Smooth muscle cell (in vitro differentiated cells): Measurements from ENCODE around the gene FBXO22. TPM values are rescaled to one million over a fixed set of nuclear protein-coding genes. Genes with fewer than 3 reads are reported as not detected.

ENCODE experiments used
- DNase-seq: peaks from one replicate; lab custom pipeline; 2025; ENCODE audit not compliant: unreplicated experiment; lab: John Stamatoyannopoulos, UW
- H2AFZ ChIP-seq: fragments of 200-600 bp; sonication (generic); 2 replicates; pipeline ENCODE4 v1.6.0; 2016; ENCODE audit warnings: antibody characterized with exemption, low read depth, mild to moderate bottlenecking
- H3F3A ChIP-seq: fragments of 200-600 bp; sonication (generic); 2 replicates; pipeline ENCODE4 v1.6.0; 2017; ENCODE audit warnings: antibody characterized with exemption, low read depth
- H3K27ac ChIP-seq: fragments of 200-600 bp; sonication (generic); 2 replicates; pipeline ENCODE4 v1.5.1; 2016; ENCODE audit warnings: low read depth, mild to moderate bottlenecking
- H3K27me3 ChIP-seq: fragments of 200-600 bp; sonication (generic); 2 replicates; pipeline ENCODE4 v1.6.1; 2016; ENCODE audit warnings: low read depth, mild to moderate bottlenecking
- H3K36me3 ChIP-seq: fragments of 200-600 bp; sonication (generic); 2 replicates; pipeline ENCODE4 v1.5.1; 2016; ENCODE audit warnings: low read depth
- H3K4me1 ChIP-seq: fragments of 200-600 bp; sonication (generic); 2 replicates; pipeline ENCODE4 v1.5.1; 2016; ENCODE audit warnings: low read depth
- H3K4me2 ChIP-seq: fragments of 200-600 bp; sonication (generic); 2 replicates; pipeline ENCODE4 v1.6.0; 2016; ENCODE audit warnings: mild to moderate bottlenecking
- H3K4me3 ChIP-seq: fragments of 200-600 bp; sonication (generic); 2 replicates; pipeline ENCODE4 v1.5.1; 2016; ENCODE audit warnings: mild to moderate bottlenecking
- H3K79me2 ChIP-seq: fragments of 200-600 bp; sonication (generic); 2 replicates; pipeline ENCODE4 v1.6.0; 2016; ENCODE audit warnings: low read depth, mild to moderate bottlenecking
- H3K9ac ChIP-seq: fragments of 200-600 bp; sonication (generic); 2 replicates; pipeline ENCODE4 v1.6.0; 2016; ENCODE audit warnings: low read depth
- H3K9me3 ChIP-seq: fragments of 200-600 bp; sonication (generic); replicated peaks from 2 replicates; pipeline ENCODE4 v1.5.1; 2016; ENCODE audit warnings: low read depth
- H4K20me1 ChIP-seq: fragments of 200-600 bp; sonication (generic); 2 replicates; pipeline ENCODE4 v1.6.0; 2016; ENCODE audit warnings: low read depth
- WGBS: methylation state at CpG from one replicate; pipeline ENCODE4 v1.1.7; 2016; ENCODE audit warnings: low lambda C conversion rate; 5-methylcytosine and 5-hydroxymethylcytosine counted together
- polyA plus RNA-seq: library from polyadenylated mRNA; unstranded; fragments of >200 nt; fragmentation: Nextera tagmentation; extraction: Ambion mirVana; gene quantifications from 2 replicates; pipeline ENCODE4 v1.2.1, GENCODE V29; 2016
- total RNA-seq: library from RNA; depleted of rRNA; stranded (reverse); fragments of >200 nt; gene quantifications from 2 replicates; pipeline ENCODE4 v1.2.3, GENCODE V29; 2014
- TF ChIP-seq, protein P1 (sequence below): fragments of 200-600 bp; sonication (generic); IDR thresholded peaks from 2 replicates; pipeline ENCODE4 v1.5.1; 2017; ENCODE audit warnings: borderline replicate concordance, mild to moderate bottlenecking, antibody characterized with exemption; ENCODE audit not compliant: insufficient read depth, poor library complexity, severe bottlenecking

The FBXO22 gene
- total and polyA plus RNA-seq, 2 experiments from 2014 or later, result 51.5 to 60.1 TPM

DNA sequence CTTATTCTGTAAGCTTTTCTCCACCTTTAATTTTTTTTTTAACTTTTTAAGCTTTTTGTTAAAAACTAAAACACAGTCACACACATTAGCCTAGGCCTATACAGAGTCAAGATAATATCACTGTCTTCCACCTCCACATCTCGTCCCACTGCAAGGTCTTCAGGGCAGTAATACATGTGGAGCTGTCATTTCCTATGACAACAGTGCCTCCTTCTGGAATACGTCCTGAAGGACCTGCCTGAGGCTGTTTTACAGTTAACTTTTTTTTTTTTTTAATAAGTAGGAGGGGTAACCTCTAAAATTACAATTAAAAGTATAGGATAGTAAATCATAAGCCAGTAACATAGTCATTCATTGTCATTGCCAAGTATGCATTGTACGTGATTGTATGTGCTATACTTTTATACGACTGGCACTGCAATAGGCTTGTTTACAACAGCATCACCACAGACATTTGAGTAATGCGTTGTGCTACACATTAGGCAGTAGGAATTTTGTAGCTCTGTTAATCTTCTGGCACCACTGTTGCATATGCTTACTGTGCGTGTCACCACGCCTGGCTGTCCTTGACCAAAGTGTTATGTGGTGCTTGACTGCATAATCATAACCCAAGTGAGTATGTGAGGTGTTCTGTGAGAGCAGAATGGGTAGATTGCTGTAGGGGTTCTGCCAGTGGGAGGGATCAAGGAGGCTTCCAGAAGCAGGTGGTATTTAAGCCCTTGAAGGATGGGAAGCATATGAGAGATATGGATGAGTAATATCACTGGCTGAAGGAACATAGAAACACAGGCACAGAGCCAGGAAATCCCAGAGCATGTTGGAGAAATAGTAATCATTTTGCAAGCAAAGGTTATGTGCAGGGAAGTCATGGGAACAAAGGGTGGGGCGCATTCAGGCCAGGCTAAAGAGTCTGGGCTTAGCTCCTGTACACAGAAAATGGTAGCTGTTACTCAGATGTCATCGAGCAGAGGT, 18.3 kb downstream of the FBXO22 start:
- H3K79me2 ChIP-seq, result peaks cover 10% of the 10 kb centered on the region
- TF ChIP-seq, protein P1, sequence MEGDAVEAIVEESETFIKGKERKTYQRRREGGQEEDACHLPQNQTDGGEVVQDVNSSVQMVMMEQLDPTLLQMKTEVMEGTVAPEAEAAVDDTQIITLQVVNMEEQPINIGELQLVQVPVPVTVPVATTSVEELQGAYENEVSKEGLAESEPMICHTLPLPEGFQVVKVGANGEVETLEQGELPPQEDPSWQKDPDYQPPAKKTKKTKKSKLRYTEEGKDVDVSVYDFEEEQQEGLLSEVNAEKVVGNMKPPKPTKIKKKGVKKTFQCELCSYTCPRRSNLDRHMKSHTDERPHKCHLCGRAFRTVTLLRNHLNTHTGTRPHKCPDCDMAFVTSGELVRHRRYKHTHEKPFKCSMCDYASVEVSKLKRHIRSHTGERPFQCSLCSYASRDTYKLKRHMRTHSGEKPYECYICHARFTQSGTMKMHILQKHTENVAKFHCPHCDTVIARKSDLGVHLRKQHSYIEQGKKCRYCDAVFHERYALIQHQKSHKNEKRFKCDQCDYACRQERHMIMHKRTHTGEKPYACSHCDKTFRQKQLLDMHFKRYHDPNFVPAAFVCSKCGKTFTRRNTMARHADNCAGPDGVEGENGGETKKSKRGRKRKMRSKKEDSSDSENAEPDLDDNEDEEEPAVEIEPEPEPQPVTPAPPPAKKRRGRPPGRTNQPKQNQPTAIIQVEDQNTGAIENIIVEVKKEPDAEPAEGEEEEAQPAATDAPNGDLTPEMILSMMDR, result peak; percentile 59
- DNase-seq, result no peak
- no peak overlapping the region for H3K9ac ChIP-seq
- H3K27me3 ChIP-seq, result no peaks in the 10 kb centered on the region
- no peaks in the 10 kb centered on the region for H3K4me1 ChIP-seq
- H3K9me3 ChIP-seq, result no peaks in the 10 kb centered on the region
- peak overlapping the region; percentile 20 for H3K27ac ChIP-seq
- H3F3A ChIP-seq, result no peaks in the 10 kb centered on the region
- no peak overlapping the region for H3K4me3 ChIP-seq
- WGBS, result 57% methylated on average over 9 of the region's 9 CpGs
- H3K4me2 ChIP-seq, result no peak overlapping the region
- peaks cover 97% of the 10 kb centered on the region for H4K20me1 ChIP-seq
- peaks cover 4% of the 10 kb centered on the region for H3K36me3 ChIP-seq
- no peak overlapping the region for H2AFZ ChIP-seq

DNA sequence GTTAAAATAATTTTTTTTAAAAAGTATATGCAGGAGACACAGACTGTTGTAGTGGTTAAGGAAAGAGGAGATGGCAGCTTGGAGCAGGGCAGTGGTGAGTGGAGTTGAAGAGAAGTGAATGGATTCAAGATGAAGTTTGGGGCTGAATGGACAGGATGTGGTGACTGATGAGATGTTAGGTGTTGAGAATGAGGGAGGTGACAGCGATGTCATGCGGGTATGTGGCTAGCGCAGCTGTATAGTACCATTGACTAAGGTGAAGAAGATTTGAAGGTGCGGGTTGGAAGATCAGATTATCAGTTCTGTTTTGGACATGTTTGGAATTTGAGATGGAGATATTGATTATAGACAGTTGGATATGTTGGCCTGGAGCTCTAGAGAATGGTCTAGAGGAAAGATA, 20.1 kb downstream of the FBXO22 start:
- H2AFZ ChIP-seq, result no peak overlapping the region

DNA sequence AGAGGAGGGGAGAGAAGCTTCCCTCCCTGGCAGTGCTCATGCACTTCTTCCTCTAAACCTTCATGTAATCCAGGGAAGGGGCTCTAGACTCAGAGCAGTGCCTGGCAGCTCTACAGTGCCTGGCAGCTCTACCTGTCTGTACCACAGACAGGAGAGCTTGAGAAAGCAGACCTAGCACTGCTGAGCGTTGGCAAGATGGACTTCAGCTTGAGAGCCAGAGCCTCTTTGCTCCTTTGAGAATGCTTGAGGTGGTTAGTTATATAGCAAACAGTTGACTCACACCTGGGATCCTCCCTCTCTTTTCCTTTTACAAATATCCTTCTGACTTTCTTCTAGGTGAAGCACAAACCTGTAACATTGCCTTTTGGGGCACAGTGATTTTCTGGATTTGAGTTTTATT, 20.9 kb downstream of the FBXO22 start:
- 74% methylated on average over 1 of the region's 1 CpG for WGBS
- Histone ChIP-seq H2AFZ (no peak overlapping the region), H3K9me3 (no peaks in the 10 kb centered on the region), H3K4me1 (no peaks in the 10 kb centered on the region), H3K36me3 (peaks cover 3% of the 10 kb centered on the region), H3K9ac (no peak overlapping the region), H3K4me3 (no peak overlapping the region), H3K27ac (peak overlapping the region; percentile 27), H4K20me1 (peaks cover 96% of the 10 kb centered on the region), H3K27me3 (no peaks in the 10 kb centered on the region), H3F3A (no peaks in the 10 kb centered on the region), H3K4me2 (no peak overlapping the region), H3K79me2 (peaks cover 17% of the 10 kb centered on the region)
- no peak for DNase-seq
- TF ChIP-seq, protein P1, result no peak

More for the DNA sequence above, 20.1 kb downstream of the FBXO22 start:
- H3K9me3 ChIP-seq, result no peaks in the 10 kb centered on the region
- H3K27me3 ChIP-seq, result no peaks in the 10 kb centered on the region
- no peaks in the 10 kb centered on the region for H3F3A ChIP-seq
- peaks cover 3% of the 10 kb centered on the region for H3K36me3 ChIP-seq
- no peaks in the 10 kb centered on the region for H3K4me1 ChIP-seq
- no peak overlapping the region for H3K4me2 ChIP-seq
- H3K27ac ChIP-seq, result no peak overlapping the region
- TF ChIP-seq, protein P1, result no peak
- no peak overlapping the region for H3K4me3 ChIP-seq
- peaks cover 98% of the 10 kb centered on the region for H4K20me1 ChIP-seq
- no peak for DNase-seq
- H3K9ac ChIP-seq, result no peak overlapping the region
- 97% methylated on average over 4 of the region's 4 CpGs for WGBS
- peaks cover 17% of the 10 kb centered on the region for H3K79me2 ChIP-seq

DNA sequence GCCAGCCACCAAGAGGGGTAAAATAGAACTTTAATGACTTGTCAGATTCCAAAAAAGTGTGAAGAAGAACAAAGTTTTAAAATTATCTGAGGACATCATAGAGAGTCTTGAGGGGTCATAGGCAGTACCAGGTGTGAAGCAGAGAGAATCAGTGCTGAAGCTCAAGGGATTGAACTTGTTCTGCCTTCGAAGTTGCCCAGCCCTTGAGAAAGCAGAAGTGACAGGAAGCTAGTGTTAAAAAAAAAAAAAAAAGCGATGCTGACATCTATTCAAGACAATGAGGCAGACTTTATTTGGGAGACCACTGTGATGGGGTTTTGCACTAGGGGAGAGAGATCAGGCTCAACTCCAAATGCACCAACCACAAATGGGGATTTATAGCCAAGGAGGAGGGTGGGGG, 21.8 kb downstream of the FBXO22 start:
- H3K4me1 ChIP-seq, result no peaks in the 10 kb centered on the region
- no peak overlapping the region for H3K4me3 ChIP-seq
- peaks cover 96% of the 10 kb centered on the region for H4K20me1 ChIP-seq
- no peaks in the 10 kb centered on the region for H3K9me3 ChIP-seq
- TF ChIP-seq, protein P1, result no peak
- no peak overlapping the region for H2AFZ ChIP-seq
- peaks cover 17% of the 10 kb centered on the region for H3K79me2 ChIP-seq
- no peak overlapping the region for H3K27ac ChIP-seq
- H3K27me3 ChIP-seq, result no peaks in the 10 kb centered on the region
- WGBS, result 93% methylated on average over 2 of the region's 2 CpGs
- H3F3A ChIP-seq, result no peaks in the 10 kb centered on the region
- peaks cover 9% of the 10 kb centered on the region for H3K36me3 ChIP-seq
- H3K4me2 ChIP-seq, result no peak overlapping the region
- no peak overlapping the region for H3K9ac ChIP-seq
- no peak for DNase-seq
